Activated T-helper 1 cell treated with anti-CD3 and anti-CD28 coated beads, Interleukin-2, amount 50 U/mL, for 16 hours (primary cell): Measurements from ENCODE around the gene CEP295NL.
A peak's percentile ranks its signal among the peaks of the same experiment; 100 is the strongest.
"Not testable (repeated sequence)": the region's sequence is repeated elsewhere in the genome, so short reads cannot be mapped to it uniquely, and the experiment has no call there.

ENCODE experiments used
- DNase-seq, 2 donors: peaks; one replicate each; pipeline ENCODE4 v3.0.0-alpha.2; 2020; ENCODE audit warnings: low read depth in 1 of 2, low spot score in 1 of 2

CEP295NL gene

DNA sequence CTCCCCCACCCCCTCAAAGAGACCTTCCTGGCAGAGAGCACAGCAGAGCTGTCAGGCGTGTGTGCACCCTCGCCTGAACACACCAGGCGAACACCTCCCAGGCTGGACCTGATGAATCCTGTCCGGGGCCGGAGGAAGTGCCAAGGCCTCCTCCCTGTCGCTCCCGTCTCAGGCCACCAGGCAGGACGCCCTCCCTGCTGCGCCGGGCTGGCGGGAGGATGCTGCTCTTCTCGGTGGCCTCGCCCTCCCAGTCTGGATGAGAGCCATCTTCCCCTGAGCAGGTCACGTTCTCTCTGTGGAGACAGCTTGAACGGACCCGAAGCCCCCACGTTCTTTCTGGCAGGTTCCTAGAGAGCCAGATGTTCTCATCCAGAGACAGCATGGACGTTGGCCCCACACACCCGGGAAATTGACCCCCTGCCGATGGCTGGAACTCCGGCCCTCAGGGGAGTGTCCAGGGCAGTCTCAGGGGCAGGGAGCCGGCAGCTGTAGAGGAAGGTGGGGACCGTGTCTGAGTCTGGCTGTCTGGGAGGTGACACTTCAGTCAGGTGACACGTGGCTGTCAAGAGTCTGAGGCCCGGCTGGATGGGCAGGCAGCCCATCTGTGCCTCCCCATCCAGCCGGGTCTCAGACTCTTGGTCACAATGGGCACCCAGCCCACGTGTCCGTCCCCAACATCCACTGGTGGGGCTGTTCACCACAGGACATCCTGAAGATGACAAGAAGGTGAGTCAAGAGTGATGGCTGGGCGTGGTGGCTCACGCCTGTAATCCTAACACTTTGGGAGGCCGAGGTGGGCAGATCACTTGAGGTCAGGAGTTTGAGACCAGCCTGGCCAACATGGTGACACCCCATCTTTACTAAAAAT is 27.1 kb upstream of the CEP295NL start:
- DNase-seq: no peak

DNA sequence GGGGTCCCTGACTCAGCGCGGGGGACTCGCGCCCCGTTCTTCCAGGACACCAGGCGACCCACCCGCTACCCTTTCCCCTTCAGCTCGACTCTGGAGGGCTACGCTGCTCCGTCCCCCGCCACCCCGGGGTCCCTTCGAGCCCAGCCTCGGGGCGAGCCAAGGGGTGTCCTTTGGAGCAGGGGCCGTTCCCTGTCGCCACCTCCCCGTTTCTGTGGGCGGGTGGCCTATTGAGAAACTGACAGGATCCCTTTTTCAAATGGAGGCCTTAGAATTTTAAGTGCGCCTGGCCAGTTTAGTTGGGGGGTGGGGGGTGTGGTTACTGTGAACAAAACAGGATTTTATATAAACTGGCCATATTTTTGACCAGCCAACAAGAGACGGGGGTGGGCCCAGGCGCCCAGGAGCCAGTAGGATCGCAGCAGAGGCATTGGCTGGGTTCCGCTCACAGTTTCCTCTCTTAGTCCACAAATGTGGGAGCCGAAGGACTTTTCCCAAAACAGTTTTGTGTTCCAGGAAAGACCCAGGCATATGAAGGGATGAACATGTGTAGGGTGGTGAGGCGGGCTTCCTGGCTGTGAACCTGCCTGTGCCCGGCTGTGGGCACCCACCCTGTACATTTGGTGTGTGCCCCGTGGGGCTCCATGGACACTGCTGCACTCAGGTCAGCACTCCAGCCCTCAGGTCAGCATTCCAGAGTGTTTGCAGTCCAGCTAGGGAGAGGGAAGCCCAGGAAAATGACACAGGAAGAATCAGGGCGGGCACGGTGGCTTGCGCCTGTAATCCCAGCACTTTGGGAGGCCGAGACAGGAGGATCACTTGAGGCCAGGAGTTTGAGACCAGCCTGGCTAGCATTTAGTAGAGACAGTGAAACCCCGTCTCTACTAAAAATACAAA is 22.9 kb upstream of the CEP295NL start:
- DNase-seq: no peak

DNA sequence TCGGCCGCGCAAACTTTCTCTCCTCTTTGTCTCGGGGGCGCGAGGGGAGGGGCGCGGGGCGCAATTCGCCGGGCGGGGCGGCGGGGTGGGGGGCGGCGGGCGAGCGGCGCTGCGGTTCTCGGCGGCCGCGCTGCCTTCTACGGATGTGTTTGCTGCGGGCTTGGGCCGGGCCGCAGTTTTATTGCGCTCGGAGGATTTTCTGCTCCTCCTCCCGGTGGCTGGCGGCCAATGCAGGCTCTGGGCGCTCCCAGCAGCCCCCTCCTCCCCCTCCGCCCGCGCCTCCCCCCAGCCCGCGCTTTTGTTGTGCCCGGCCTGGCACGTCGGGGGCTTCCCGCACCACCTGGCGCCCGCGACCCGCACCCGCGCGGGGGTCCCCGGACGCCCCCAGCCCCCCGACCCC is 22.2 kb upstream of the CEP295NL start, which contains the start of gene TIMP2:
TSS of gene TIMP2 (minus strand) at position 154 of the 400 bp plus-strand sequence. CDS start 299 bp downstream, outside the sequence.
- DNase-seq: peak; percentile 41 to 46

DNA sequence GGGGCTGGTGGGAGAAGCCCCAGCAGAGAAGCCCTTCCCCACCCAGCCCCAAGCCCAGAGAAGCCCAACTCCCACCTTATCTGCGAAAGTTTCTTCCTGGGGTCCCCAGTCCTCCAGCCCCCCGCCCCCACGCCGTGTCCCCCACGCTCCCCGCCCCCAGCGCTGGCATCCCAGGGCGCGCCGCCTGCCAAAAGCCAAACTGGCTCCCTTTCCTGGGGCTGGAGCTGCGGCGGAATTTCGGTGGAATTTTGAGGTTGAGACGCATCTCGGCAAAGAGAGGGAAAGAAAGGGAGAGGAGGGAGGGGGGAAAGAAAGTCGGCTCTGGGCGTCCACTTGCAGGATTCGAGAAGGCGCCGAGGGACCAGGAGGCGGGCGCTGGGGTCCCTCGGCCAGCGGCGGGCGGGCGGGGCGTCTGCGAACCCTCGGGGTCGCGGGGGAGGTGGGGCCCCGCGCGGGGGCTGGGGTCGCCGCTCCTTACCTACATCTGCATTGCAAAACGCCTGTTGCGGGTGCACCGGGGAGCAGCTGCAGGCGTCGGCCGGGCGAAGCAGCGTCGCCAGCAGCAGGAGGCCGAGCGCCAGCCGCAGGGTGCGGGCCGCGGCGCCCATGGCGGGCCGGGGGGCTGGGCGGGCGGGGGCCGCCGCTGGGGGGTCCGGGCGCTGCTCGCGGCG is 21.6 kb upstream of the CEP295NL start:
- no peak for DNase-seq

DNA sequence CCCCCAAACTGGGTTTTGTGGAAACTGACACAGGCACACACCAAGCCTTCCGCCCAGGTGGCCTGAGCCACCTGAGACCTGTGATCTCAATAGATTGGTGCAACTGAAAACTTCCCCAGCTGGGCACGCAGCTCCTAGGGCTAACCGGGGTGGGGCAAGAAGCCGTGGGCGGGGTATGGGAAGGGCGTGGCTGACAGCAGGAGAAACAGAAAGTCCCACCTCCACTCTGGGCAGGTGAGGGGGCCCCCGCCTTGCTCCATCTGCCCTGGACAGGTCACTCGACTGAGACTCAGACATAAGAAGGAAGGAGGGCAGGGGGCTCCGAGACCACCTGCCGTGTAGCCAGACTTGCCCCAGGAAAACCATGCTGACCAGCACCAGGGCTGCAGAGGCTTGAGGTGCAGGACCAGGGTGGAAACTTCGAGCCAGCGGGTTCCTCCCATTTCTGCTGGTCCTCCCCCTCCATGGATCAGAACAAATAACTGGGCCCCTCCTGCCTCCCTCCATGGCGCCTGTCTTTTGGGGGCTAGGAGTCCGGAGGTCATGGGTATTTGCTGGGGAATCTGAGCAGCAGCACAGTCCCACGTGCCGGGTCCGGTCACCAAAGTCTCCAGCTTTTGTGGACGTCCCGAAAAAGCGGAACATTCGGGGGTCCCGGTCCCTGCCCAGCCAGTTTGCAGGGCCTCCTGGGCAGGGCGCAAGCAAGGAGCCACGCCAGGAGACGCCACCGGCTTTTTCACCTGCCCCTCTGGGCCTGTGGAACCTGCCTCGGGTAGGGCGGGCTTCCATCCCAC is 20.9 kb upstream of the CEP295NL start:
- peak; percentile 12 to 31 for DNase-seq

DNA sequence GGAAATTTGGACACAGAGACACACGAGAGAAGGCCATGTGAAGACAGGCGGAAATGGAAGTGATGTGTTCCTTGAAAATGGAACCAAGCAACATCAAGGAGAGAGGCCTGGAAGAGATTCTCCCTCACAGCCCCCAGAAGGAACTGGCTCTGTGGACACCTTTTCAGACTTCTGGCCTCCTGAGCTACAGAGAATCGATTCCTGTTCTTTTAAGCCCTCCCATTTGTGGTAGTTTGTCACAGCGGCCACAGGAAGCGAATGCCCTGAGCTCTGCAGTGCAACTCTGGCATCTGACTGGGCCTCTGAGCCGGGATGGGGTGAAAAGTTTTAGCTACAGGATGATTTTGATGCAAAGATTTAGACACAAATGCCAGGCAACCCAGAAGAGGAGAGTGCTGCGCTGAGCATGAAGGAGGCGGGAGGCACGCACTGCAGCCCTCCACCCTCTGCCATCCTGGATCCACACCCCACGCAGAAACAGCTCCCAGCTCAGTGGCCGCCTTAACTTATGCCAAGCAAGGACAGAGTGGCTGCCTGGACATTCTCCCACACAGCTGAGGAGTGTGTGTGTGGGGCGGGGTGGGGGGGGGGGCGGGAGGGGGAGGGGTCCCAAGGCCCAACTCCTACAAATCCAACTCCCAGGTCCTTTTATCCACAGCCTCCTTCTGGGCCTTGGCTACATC is 20.0 kb upstream of the CEP295NL start:
- DNase-seq: no peak

DNA sequence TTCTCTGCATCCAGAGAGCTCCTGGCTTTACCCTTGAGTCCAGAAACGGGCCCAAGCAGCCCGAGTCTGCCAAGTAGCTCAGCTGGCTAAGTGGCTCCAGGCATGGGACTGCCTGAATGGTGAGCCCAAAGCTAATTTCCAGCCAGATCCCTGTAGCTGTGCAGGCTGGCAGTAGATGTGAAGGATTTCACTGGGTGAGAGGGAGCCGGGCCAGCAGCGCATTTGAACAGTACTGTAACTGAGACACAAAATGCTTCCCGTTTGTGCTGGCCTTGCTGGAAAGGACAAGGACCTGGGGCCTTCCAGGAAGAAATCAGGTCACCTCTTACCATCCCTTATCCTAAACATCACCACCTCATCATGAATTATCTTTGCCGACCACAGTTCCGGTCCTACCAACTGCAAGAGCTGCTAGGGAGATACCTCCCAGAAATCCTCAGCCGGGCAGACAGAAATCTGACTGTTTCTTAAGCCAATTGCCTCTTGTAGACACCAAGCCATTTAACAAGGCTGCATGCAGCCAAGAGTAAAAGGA is 18.5 kb upstream of the CEP295NL start:
- no peak for DNase-seq

DNA sequence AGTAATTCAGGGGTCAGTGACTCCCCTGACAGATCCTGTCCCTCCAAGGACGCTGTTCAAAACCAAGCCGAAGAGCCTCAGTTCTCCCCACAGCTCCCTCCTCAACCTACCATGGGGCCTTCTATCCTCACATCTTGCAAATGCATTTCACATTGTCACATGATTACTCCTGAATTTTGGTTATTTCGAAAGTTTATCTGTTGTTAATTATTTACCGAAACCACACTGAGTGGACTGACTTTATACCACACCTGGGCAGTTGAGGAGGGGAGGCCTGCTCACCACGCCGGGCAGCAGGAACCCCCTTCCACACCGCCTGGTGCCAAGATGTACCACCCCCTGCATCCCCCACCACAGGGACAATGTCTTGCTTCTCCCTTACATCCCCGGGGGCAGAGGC is 17.5 kb upstream of the CEP295NL start:
- DNase-seq: no peak

DNA sequence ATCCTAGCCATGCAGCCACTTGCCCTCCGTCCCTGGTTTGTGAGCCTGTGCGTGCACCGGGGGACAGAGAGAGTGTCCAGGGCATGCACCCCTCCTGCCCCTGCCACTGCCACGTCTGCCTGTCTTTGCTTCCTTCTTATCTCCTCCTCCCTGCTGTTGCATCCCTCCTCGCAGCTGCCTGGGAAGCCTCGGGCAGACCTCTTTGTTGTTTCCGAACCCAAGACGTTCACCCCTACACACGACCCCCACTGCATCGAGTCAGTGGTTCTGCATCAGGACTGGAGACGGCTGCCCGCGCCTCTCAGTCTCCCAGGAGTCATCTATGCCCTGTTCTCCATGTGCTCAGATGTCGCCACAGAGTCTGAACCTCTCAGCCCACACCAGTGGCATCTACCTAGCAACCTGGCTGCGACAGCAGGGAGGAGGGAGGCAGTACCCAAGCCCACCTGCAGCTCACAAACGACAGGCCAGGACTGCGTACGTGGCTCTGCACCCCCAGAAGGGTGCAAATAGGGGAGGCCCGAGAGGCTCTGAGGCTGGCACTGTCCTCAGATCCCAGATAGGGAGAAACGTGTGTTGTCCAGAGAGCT is 17.0 kb upstream of the CEP295NL start:
- DNase-seq: no peak

DNA sequence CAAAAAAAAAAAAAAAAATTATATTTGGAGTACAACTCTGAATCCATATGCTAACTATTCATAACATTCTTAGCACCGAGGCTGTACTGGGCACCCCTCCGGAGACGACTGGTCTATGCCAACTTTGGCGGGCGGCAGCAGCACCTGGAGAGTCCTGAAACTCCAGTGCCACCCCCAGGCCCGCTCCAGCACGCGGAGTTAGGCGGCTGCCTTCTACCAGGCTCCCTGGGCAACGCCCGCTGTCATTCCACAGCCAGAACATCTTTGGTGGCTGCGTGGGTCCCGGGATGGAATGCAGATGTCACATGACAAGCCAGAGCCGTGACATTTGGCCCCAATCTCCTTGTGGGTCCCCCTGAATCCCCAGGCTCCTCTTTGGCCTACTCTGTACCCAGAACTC is 16.0 kb upstream of the CEP295NL start:
- no peak for DNase-seq

DNA sequence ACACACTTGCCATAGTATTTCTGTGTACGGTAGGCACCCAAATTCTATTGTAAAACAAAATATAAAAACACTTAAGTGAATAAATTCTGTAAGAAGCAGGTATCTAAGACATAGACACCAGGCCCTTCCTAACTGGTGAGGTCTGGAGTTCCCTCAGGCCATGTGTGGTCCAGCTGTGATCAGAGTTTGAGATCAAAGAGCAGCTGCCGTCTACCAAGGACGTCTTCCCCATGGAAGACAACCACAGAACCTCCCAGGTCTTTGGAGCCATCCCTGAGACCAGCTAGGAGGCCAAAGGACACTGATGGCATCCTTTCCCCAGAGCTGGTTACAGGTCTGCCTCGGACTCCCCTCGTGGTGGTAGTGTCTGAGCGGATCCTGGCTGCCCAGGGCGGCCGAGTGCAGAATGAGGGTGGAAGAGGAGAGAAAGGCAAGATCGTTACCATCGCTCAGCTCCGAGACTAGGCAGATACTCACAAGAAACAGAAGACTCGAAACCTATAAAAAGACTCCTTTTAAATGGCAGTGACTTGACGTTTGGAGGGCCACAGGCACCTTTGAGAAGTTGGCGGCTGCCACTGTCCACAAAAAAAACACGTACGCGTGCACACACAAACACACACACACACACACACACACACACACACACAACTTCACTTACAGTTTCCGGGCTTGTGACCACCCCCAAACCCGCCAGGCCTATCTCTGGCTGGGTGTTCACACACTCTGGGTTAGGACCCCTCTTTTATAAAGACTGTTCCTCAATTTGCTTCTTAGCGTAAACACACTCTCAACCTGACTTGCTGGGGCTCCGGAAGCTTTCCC is 14.7 kb upstream of the CEP295NL start:
- no peak for DNase-seq

DNA sequence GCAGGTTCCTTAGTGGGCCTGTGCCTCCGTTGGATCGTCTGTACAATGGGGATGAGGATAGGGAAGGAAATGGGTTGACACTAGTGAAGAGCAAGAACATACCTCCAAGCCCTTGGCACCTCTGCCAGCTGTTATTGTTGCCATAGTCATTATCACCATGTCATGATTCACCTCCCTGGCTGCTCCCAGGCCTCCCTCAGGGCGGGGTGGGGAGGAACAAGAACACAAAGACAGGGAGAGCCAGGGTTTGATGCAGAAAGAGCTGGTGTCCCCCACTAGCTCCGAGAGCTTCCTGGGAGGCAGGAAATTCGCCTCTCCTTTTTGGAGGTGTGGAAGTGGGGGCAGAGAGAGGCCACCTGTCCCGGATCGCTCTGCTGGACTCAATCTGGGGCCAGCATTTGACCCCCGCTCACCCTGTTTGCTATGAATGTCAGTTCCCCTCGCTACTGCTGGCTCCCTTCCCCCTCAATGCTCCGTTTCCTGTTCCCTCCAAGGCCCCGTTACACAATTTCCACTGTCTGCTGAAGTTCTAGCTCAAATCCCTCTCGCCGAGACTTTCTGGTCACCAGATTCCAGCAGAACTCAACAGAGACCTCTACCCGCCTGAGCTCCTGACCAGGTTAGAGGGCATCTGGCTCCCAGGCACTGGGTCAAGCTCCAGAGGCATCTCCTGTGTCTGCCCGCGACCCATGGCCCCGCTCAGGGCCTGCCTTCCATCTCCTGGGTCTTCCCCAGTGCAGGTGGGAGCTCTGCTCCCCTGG is 13.1 kb upstream of the CEP295NL start:
- no peak for DNase-seq

DNA sequence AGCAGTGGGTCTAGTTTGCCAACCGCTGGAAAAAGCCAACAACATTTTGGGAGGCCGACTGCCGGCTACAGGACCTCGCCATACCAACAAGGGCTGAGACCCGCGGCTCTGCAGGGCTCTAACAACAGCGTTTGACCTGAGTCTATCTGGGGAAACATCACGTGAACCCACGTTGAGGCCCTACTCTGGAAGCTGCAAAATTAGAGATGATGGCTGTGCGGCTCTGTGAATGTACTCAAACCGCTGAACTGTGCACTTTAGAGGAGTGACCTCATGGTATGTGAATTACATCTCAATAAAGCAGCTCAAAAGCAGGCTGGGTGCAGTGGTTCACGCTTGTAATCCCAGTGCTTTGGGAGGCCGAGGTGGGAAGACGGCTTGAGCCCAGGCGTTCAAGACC is 10.1 kb upstream of the CEP295NL start:
- no peak for DNase-seq

DNA sequence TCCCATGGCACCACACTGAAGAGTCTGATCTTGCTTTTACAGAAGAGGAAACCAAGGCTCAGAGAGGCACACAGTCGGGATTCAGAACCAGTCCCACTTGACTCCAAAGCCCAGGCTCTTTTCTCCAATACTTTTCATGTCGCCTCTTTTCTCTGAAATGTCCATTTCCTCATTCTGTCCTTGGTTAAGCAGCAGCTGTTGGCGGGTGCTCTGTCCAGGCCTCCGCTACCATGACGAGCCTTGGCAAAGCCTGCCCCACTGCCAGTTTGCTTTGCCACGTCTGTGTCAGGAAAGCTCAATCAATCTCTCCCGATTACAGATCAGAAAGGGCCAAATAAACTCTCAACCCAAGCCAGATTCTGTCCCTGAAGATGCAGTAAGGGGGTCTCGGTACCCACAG is 9.1 kb upstream of the CEP295NL start:
- DNase-seq: no peak

DNA sequence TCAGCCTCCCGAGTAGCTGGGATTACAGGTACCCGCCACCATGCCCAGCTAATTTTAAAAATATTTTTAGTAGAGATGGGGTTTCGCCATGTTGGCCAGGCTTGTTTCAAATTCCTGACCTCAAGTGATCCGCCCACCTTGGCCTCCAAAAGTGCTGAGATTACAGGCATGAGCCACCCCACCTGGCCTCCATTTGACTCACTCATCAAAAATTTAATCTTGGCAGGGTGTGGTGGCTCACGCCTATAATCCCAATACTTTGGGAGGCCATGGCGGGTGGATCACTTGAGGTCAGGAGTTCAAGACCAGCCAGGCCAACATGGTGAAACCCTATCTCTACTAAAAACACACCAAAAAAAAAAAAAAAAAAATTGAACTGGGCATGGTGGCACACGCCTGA is 8.5 kb upstream of the CEP295NL start:
- DNase-seq: not testable (repeated sequence)

DNA sequence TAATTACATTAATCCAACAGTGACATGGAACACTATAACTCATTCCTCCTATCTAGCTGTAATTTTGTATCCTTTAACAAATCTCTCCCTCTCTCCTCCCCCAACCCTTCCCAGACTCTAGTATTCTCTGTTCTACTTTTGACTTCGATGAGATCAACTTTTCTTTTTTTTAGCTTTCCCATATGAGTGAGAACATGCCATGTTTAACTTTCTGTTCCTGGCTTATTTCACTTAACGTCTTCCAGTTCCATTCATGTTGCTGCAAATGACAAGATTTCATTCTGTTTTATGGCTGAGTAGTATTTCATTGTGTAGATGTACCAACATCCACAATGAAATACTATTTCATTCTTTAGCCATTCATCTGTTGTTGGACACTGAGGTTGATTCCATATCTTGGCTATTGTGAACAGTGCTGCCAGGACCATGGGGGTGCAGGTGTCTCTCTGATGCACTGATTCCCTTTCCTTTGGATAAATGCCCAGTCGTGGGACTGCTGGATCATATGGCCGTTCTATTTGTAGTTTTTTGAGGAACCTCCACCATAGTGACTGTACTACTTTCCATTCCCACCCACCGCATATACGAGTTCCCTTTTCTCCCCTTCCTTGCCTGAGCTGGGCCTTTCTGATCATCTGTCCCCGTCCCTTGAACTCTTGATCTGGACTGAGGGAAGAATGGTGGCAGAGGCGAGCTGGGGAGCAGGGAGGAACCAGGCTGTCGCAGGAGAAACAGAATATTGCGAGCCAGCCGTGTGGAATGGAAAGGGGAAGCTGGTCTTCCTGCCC is 7.7 kb upstream of the CEP295NL start:
- no peak for DNase-seq

DNA sequence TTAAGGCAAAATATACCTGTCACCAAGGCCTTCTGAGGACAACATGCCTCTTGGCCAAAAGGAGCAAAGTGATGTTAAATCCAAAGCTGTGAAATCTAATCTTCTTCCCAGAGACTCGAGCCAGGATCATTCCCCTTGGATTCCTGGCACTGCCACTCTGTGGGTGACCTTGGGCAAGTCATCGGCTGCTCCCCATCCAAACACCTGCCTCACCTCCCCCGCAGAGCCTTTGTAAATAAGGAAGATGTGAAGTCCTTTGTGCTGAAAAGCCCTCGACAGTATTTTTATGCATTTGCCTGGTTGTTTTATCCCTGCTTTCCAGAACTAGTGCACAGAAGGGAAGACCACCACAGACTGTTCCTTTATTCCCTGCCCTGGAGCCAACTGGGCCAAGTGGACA is 5.4 kb upstream of the CEP295NL start:
- no peak for DNase-seq
